HFFc6 (cell line): ENCODE data around the gene CDH13. TPM values are rescaled to one million over a fixed set of nuclear protein-coding genes. Genes with fewer than 3 reads are reported as not detected.
A peak's percentile ranks its signal among the peaks of the same experiment; 100 is the strongest.

Experiments used
- DNase-seq: peaks from one replicate; pipeline ENCODE4 v3.0.0-alpha.2; 2018
- H3K27ac Mint-ChIP-seq: 2 replicates; pipeline ENCODE4 v1.8.0; 2020; ENCODE audit warnings: mild to moderate bottlenecking, mixed read lengths
- H3K27me3 Mint-ChIP-seq: 2 replicates; pipeline ENCODE4 v1.8.0; 2021; ENCODE audit warnings: mild to moderate bottlenecking, moderate library complexity, mixed read lengths; ENCODE audit not compliant: insufficient read depth
- H3K36me3 Mint-ChIP-seq: 2 replicates; pipeline ENCODE4 v1.8.0; 2021; ENCODE audit warnings: low read depth, mixed read lengths
- H3K4me1 Mint-ChIP-seq: 2 replicates; pipeline ENCODE4 v1.8.0; 2020; ENCODE audit warnings: low read depth, mixed read lengths
- H3K4me3 Mint-ChIP-seq: 2 replicates; pipeline ENCODE4 v1.8.0; 2020; ENCODE audit warnings: mild to moderate bottlenecking, moderate library complexity, mixed read lengths
- H3K9me3 Mint-ChIP-seq: 2 replicates; pipeline ENCODE4 v1.8.0; 2020; ENCODE audit warnings: mild to moderate bottlenecking, mixed read lengths
- total RNA-seq, 6 experiments: library from RNA; stranded (reverse); fragmentation: NEBNext Ultra II Directional; extraction: Animal tissue kit (Norgen Biotek cat#: 25700); gene quantifications; 2 replicates in 1 of 6; 3 replicates in 5 of 6; pipeline ENCODE4 v1.2.3, GENCODE V29; 2021
- TF ChIP-seq, protein P1 (sequence below): fragments of 200-600 bp; sonication (generic); IDR thresholded peaks from 2 replicates; pipeline ENCODE4 v1.5.0; 2021; ENCODE audit warnings: antibody characterized with exemption, mild to moderate bottlenecking

The CDH13 gene
- total RNA-seq, 6 experiments from 2014 or later = 3.6 to 14.7 (median 4.7) TPM

DNA sequence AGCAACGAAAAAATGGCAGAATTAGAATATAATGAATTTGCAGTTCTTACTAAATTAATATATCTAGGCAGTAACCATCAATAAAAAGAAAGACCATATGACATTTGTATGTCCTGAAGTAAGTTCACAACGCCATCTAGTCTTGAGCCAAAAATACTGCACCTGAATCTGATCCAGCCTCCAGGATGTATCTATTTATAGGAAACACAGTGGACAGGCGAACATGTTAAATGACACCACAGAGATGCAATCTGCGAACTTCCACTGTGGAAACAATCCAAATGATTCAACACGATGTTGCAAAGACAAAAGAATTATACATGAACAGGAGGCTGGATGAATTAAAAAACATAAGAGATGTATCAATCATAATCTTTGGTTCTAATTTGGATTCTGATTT is 197.6 kb downstream of the CDH13 start:
- TF ChIP-seq, protein P1, sequence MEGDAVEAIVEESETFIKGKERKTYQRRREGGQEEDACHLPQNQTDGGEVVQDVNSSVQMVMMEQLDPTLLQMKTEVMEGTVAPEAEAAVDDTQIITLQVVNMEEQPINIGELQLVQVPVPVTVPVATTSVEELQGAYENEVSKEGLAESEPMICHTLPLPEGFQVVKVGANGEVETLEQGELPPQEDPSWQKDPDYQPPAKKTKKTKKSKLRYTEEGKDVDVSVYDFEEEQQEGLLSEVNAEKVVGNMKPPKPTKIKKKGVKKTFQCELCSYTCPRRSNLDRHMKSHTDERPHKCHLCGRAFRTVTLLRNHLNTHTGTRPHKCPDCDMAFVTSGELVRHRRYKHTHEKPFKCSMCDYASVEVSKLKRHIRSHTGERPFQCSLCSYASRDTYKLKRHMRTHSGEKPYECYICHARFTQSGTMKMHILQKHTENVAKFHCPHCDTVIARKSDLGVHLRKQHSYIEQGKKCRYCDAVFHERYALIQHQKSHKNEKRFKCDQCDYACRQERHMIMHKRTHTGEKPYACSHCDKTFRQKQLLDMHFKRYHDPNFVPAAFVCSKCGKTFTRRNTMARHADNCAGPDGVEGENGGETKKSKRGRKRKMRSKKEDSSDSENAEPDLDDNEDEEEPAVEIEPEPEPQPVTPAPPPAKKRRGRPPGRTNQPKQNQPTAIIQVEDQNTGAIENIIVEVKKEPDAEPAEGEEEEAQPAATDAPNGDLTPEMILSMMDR = no peak; the same call in 1 of the 2 replicates
- peaks cover 17% of the 10 kb centered on the region for H3K9me3 Mint-ChIP-seq
- H3K27ac Mint-ChIP-seq = no peak overlapping the region
- no peaks in the 10 kb centered on the region for H3K4me1 Mint-ChIP-seq
- peaks cover 7% of the 10 kb centered on the region for H3K36me3 Mint-ChIP-seq
- H3K27me3 Mint-ChIP-seq = peaks cover 2% of the 10 kb centered on the region; the same call in 1 of the 2 replicates
- H3K4me3 Mint-ChIP-seq = no peak overlapping the region
- peak; percentile 4 for DNase-seq

DNA sequence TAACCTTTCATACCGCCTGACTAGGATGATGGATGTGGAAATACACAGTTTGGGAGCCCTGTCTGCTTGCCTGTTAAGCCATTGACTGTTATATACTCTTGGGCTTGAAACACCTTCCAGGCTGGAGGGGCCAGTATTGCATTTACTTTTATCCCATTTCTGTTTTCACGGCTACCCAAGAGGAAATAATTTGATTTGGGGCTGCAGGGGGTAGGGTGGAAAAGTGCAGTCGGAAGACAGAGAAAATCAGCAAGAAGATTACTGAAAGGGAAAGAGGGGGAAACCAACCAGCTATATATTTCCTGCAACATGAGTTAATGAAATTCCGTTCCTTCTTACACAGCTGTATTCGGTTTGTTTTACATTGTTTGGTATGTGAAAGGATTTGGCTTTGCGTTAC is 202.5 kb downstream of the CDH13 start:
- H3K27ac Mint-ChIP-seq = no peak overlapping the region

DNA sequence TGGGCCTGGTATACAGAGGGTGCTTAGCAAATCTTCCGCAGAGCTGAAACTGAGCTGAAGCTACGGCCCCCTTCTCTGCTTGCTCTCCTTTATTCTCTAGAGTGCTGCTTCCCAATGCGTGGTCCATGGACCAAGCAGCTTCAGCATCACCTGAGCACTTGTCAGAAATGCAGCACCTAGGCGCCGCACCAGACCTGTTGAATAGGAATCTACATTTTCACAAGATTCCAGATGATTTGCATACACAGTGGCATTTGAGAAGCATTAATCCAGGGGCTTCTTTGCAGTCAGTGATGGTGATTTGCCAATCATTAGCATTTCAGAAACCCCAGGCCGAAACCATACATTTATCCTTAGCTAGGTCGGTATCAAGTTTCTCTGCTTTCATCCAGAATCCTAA is 204.2 kb downstream of the CDH13 start:
- TF ChIP-seq, protein P1 = no peak
- no peak for DNase-seq
- no peaks in the 10 kb centered on the region; the same call in 1 of the 2 replicates for H3K4me1 Mint-ChIP-seq
- H3K4me3 Mint-ChIP-seq = no peak overlapping the region
- no peak overlapping the region for H3K27ac Mint-ChIP-seq
- no peaks in the 10 kb centered on the region; the same call in 1 of the 2 replicates for H3K36me3 Mint-ChIP-seq
- peaks cover 5% of the 10 kb centered on the region; the same call in 1 of the 2 replicates for H3K9me3 Mint-ChIP-seq
- peaks cover 2% of the 10 kb centered on the region; the same call in 1 of the 2 replicates for H3K27me3 Mint-ChIP-seq

More for the DNA sequence above, 202.5 kb downstream of the CDH13 start:
- TF ChIP-seq, protein P1 = no peak
- Mint-ChIP-seq H3K27me3 (peaks cover 2% of the 10 kb centered on the region; the same call in 1 of the 2 replicates), H3K4me1 (no peaks in the 10 kb centered on the region; the same call in 1 of the 2 replicates), H3K4me3 (no peak overlapping the region), H3K36me3 (peaks cover 7% of the 10 kb centered on the region), H3K9me3 (peaks cover 16% of the 10 kb centered on the region)
- DNase-seq = no peak

DNA sequence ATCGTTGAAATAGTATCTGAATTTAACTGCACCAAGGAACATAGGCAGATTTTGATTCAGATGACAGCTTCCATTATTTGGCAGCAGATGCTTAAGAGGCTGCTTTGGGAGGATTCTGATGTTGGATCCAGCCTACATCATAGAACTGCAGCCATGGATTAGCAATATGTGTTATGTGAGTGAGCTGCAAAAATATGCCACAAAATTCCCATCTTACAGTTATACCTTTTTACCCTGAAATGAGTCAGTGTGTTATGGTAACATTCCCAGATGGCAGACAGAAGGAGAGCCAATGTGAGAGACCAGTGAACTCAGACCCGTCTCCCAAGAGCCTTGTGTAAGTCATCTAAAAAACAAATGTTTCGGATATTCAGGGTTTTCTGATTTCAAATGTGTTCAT is 206.1 kb downstream of the CDH13 start:
- Mint-ChIP-seq H3K4me3 (no peak overlapping the region), H3K27me3 (peaks cover 2% of the 10 kb centered on the region; the same call in 1 of the 2 replicates), H3K9me3 (no peaks in the 10 kb centered on the region; the same call in 1 of the 2 replicates), H3K36me3 (no peaks in the 10 kb centered on the region; the same call in 1 of the 2 replicates), H3K4me1 (no peaks in the 10 kb centered on the region; the same call in 1 of the 2 replicates), H3K27ac (no peak overlapping the region)
- TF ChIP-seq, protein P1 = no peak
- peak; percentile 13 for DNase-seq

DNA sequence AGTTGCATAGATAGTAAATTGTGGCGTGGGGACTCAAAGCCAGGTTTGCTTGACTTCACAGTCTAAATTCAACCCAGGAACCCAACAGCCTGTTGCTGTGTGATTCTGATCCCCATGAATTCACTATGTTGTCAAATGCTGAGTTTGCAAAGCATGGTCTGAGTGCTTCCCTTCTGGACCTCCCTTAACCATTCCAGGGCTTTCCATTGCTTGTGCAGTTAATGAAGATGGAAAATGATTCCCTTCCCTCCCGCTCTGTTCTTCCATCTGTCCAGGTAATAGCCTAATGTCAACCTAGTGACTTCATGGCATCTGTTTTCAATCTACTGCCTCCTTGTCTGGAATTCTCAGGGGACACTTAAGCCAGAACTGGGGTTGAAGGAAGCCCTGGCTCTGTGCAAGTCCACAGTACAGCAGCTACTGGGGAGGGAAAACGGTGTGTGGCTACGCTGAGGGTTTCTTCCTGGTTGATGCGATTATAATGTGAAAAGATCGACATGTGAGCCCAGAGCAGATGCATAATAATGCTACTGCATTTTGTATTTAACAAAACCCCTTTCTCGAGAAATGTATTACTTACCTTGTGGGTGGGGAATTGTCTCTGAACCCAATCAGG is 206.7 kb downstream of the CDH13 start:
- no peaks in the 10 kb centered on the region; the same call in 1 of the 2 replicates for H3K9me3 Mint-ChIP-seq
- H3K36me3 Mint-ChIP-seq = no peaks in the 10 kb centered on the region; the same call in 1 of the 2 replicates
- TF ChIP-seq, protein P1 = no peak
- no peak overlapping the region for H3K4me3 Mint-ChIP-seq
- no peaks in the 10 kb centered on the region; the same call in 1 of the 2 replicates for H3K4me1 Mint-ChIP-seq
- H3K27me3 Mint-ChIP-seq = peaks cover 2% of the 10 kb centered on the region; the same call in 1 of the 2 replicates
- H3K27ac Mint-ChIP-seq = no peak overlapping the region
- no peak for DNase-seq
